Activated naive CD8-positive, alpha-beta T cell treated with anti-CD3 and anti-CD28 coated beads, Interleukin-2, amount 10 ng/mL, durations not matched to agents 7 days and 5 days (primary cell): ENCODE measurements around the gene LRRC75B. TPM values are rescaled to one million over a fixed set of nuclear protein-coding genes. Genes with fewer than 3 reads are reported as not detected.
"Not testable (repeated sequence)": the region's sequence is repeated elsewhere in the genome, so short reads cannot be mapped to it uniquely, and the experiment has no call there.

Experiments
- ATAC-seq: fragments of 150-1000 bp; cut with Tn5 transposase; one replicate; pipeline ENCODE4 v1.10.0; 2021; ENCODE audit warnings: low read depth, moderate library complexity
- POLR2A ChIA-PET: fragments of 350-600 bp; sonication (Branson Sonifier 250); formaldehyde crosslinking; loops from one replicate; lab custom pipeline; 2021; ENCODE audit warnings: antibody characterized with exemption; lab: Charles Lee
- DNase-seq: peaks from one replicate; pipeline ENCODE4 v3.0.0; 2021
- H3K27ac Mint-ChIP-seq: one replicate; pipeline ENCODE4 v1.8.0; 2022; ENCODE audit warnings: mild to moderate bottlenecking, mixed read lengths
- H3K27me3 Mint-ChIP-seq: one replicate; pipeline ENCODE4 v1.8.0; 2022; ENCODE audit warnings: mild to moderate bottlenecking, moderate library complexity, mixed read lengths
- H3K36me3 Mint-ChIP-seq: one replicate; pipeline ENCODE4 v1.8.0; 2021; ENCODE audit warnings: mild to moderate bottlenecking, mixed read lengths
- H3K4me1 Mint-ChIP-seq: one replicate; pipeline ENCODE4 v1.8.0; 2021; ENCODE audit warnings: mixed read lengths
- H3K4me3 Mint-ChIP-seq: one replicate; pipeline ENCODE4 v1.8.0; 2022; ENCODE audit warnings: mild to moderate bottlenecking, moderate library complexity, mixed read lengths
- H3K9me3 Mint-ChIP-seq: one replicate; pipeline ENCODE4 v1.8.0; 2021; ENCODE audit warnings: mixed read lengths
- total RNA-seq, 2 experiments: library from RNA; stranded (reverse); gene quantifications; one replicate each; pipeline ENCODE4 v1.2.3, GENCODE V29; 2021

LRRC75B gene
- total RNA-seq, 2 experiments from 2014 or later = 2.2 to 3.2 TPM

GRCh38 chr22:24571266-24571665 lies 21.6 kb downstream of the LRRC75B start:
- H3K4me1 Mint-ChIP-seq = peaks cover 5% of the 10 kb centered on the region
- no peaks in the 10 kb centered on the region for H3K9me3 Mint-ChIP-seq
- POLR2A ChIA-PET = interaction anchor here (0.6 kb wide), 1 partner anchor 10 kb away, joined by 3 read pairs; no protein-coding TSS in a partner anchor
- no peak overlapping the region for H3K4me3 Mint-ChIP-seq
- no peak for ATAC-seq
- H3K36me3 Mint-ChIP-seq = peaks cover 31% of the 10 kb centered on the region
- DNase-seq = no peak
- H3K27me3 Mint-ChIP-seq = no peaks in the 10 kb centered on the region
- no peak overlapping the region for H3K27ac Mint-ChIP-seq

DNA sequence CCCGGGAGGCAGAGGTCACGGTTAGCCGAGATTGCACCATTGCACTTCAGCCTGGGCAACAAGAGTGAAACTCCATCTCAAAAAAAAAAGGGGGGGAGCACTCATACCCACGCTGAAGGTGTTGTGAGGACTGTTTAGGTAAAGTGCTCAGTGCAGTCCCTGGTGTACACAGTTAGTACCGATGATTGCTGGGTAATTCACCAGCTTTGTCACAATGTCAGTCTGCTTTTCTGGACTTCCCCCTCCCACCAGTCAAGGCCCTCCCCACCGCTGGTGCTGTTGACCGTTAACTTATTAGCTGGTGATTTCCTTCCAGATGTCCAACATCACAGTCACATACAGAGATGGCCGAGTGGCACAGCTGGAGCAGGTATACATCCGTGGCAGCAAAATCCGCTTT lies 25.2 kb downstream of the LRRC75B start:
- DNase-seq (no peak), ATAC-seq (no peak)
- Mint-ChIP-seq H3K4me3 (no peak overlapping the region), H3K9me3 (no peaks in the 10 kb centered on the region), H3K4me1 (peaks cover 9% of the 10 kb centered on the region), H3K27ac (no peak overlapping the region), H3K36me3 (peaks cover 15% of the 10 kb centered on the region), H3K27me3 (no peaks in the 10 kb centered on the region)
- POLR2A ChIA-PET = no interaction called here

- Mint-ChIP-seq H3K36me3 (peaks cover 13% of the 10 kb centered on the region), H3K27me3 (no peaks in the 10 kb centered on the region), H3K9me3 (no peaks in the 10 kb centered on the region), H3K27ac (peak overlapping the region; percentile 30), H3K4me1 (peaks cover 9% of the 10 kb centered on the region), H3K4me3 (no peak overlapping the region)
- ATAC-seq = no peak
- no peak for DNase-seq
- POLR2A ChIA-PET = interaction anchor here (0.5 to 2.6 kb wide), 2 partner anchors 11 to 548 kb away, joined by 3 to 10 read pairs; partner anchors contain the start of genes GUCD1 and SNRPD3
These were observed 25.9 kb downstream of the LRRC75B start for GRCh38 chr22:24566899-24567511.

DNA sequence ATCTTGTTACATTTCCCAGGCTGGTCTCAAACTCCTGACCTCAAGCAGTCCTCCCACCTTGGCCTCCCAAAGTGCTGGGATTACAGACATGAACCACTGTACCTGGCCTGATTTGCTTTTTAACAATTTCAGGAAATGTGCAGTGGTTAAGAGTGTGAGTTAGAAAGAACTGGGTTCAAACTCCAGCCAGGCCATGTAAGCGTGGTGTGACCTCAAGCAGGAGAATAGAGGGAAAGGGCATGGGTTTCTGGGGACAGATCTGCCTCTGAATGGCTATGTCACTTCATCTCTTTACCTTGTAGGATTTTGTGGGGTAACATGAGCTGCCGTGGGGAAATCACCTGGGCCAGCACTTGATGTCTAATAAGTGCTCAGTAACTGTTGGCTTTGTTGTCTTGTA lies 27.8 kb downstream of the LRRC75B start:
- no peaks in the 10 kb centered on the region for H3K9me3 Mint-ChIP-seq
- DNase-seq = no peak
- POLR2A ChIA-PET = interaction anchor here (2.6 kb wide), 1 partner anchor 9 kb away, joined by 10 read pairs; the partner anchor contains the start of genes GUCD1 and SNRPD3
- H3K27ac Mint-ChIP-seq = no peak overlapping the region
- no peak overlapping the region for H3K4me3 Mint-ChIP-seq
- no peak for ATAC-seq
- H3K4me1 Mint-ChIP-seq = peaks cover 13% of the 10 kb centered on the region
- H3K27me3 Mint-ChIP-seq = no peaks in the 10 kb centered on the region
- H3K36me3 Mint-ChIP-seq = peaks cover 8% of the 10 kb centered on the region

DNA sequence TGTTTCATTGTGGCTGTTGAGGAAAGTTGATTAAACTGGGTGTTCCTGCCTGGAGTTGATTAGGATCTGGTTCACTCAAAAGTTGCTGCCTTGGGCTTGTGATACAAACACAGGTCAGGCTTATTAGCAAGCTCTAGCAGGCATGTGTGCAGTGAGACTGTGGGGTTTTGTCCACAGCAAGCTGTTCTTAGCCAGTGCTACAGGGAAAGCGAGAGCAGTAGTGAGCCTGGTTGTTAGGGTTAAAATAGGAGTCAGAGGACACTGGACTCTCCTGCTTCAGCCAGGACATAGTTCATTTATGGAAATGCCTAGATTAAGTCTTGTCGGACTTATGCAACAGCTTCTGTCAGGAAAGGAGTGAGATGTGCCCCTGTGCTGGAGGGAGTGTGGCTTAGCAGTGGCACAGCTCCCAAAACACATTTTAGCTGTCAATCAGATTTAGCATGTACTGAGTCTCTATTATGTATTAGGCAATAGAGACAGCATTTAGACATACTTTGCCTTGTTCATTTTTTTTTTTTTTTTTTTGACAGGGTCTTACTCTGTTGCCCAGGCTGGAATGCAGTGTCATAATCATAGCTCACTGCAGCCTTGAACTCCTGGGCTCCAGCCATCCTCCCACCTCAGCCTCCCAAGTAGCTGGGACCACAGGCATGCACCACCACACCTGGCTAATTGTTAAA lies 28.4 kb downstream of the LRRC75B start:
- POLR2A ChIA-PET = interaction anchor here (0.7 to 2.6 kb wide), 3 partner anchors 9 to 265 kb away, joined by 3 to 10 read pairs (median 3); partner anchors contain the start of genes GUCD1 and SNRPD3
- Mint-ChIP-seq H3K4me1 (peaks cover 13% of the 10 kb centered on the region), H3K9me3 (no peaks in the 10 kb centered on the region), H3K36me3 (peaks cover 6% of the 10 kb centered on the region), H3K27ac (peak overlapping the region; percentile 31), H3K4me3 (no peak overlapping the region), H3K27me3 (no peaks in the 10 kb centered on the region)
- ATAC-seq (no peak), DNase-seq (no peak)

DNA sequence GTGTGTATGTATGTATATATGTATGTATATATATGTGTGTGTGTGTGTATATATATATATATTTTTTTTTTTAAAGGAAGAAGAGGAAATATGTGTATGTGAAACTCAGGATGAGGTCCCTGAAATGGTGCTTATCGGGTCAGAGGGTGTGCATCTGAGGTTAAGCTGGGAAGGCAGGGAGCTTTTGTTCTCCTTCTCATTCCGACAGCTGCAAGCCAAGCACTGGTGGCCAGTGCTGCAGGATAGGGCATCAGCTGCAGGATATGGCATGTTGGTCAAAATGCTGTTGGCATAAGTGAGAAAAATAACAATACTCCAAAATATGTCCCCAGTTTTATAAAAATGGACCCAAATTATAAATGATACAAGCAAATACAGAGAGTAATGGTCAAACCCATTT lies 29.6 kb downstream of the LRRC75B start:
- Mint-ChIP-seq H3K4me1 (peaks cover 22% of the 10 kb centered on the region), H3K36me3 (peaks cover 11% of the 10 kb centered on the region), H3K27ac (no peak overlapping the region), H3K27me3 (no peaks in the 10 kb centered on the region), H3K9me3 (no peaks in the 10 kb centered on the region), H3K4me3 (no peak overlapping the region)
- POLR2A ChIA-PET = interaction anchor here (0.8 kb wide), 1 partner anchor 12 kb away, joined by 3 read pairs; no protein-coding TSS in a partner anchor
- ATAC-seq (no peak), DNase-seq (no peak)

- H3K9me3 Mint-ChIP-seq = no peaks in the 10 kb centered on the region
- H3K27ac Mint-ChIP-seq = no peak overlapping the region
- H3K27me3 Mint-ChIP-seq = no peaks in the 10 kb centered on the region
- POLR2A ChIA-PET = no interaction called here
- H3K4me1 Mint-ChIP-seq = peaks cover 30% of the 10 kb centered on the region
- DNase-seq (no peak), ATAC-seq (no peak)
- H3K36me3 Mint-ChIP-seq = peaks cover 14% of the 10 kb centered on the region
- H3K4me3 Mint-ChIP-seq = no peak overlapping the region
These were observed 33.4 kb downstream of the LRRC75B start for GRCh38 chr22:24559471-24559870.

GRCh38 chr22:24555165-24556039 lies 37.5 kb downstream of the LRRC75B start, which contains the start of gene SNRPD3:
TSS of gene SNRPD3 (plus strand) at chr22:24555999. CDS start at chr22:24557675, 1,676 bp downstream.
- Mint-ChIP-seq H3K27ac (peak within 1 kb of the TSS; percentile 94), H3K9me3 (no peaks in the 10 kb centered on the region), H3K27me3 (no peaks in the 10 kb centered on the region), H3K4me1 (peaks cover 37% of the 10 kb centered on the region), H3K4me3 (peak within 1 kb of the TSS; percentile 100), H3K36me3 (peaks cover 12% of the 10 kb centered on the region)
- POLR2A ChIA-PET = interaction anchor here (0.6 to 2.2 kb wide), 17 partner anchors 9 to 661 kb away, joined by 3 to 10 read pairs (median 4); partner anchors contain the start of gene MIF
- DNase-seq = peak; percentile 96
- ATAC-seq = peak; percentile 88

DNA sequence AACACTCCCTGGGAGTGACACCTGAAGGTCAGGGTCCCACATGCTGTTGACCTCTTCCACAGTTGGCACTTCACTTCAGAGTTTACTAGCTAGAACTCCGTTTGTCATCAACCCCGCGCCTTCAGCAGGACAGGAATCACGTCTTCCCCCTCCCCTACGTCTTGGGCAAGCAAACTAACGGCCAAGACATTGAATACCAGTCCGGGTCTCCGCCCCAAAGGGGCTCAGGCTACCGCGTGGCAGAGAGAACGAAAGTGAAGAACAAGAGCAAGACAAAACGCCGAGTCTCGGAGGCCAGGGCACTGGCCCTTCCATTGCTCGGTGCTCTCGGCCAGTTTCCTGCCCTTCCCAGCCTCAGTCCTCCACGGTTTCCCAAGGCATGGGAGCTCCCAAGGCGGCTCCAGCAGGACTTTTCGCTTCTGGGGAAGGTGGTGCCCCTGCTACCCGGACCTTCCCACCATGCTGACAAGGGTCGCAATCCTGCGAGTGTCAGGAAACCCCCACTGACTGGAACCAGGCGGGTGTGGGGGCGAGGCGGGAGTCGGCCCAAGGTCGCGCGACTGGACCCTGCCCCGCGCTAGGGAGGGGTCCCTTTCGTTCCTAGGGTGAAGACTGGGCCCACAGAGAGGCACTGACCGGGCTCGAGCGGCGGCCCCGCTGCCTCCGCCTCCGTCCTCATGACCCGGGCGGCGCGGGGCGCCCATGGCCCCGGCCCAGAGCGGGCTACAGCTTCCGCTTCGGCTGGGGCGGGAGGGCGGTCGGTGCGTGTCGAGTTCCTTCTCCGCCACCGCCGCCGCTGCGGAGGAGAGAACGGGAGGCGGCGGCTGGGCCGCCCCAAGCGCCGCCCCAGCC lies 38.3 kb downstream of the LRRC75B start, which contains the start of gene GUCD1:
Gene GUCD1, minus strand, starts transcription at position 826 of the 852 bp plus-strand sequence. Its CDS starts 147 bp downstream, at position 679.
- peak within 1 kb of the TSS; percentile 100 for H3K4me3 Mint-ChIP-seq
- H3K36me3 Mint-ChIP-seq = peaks cover 13% of the 10 kb centered on the region
- peak within 1 kb of the TSS; percentile 98 for H3K27ac Mint-ChIP-seq
- peaks cover 40% of the 10 kb centered on the region for H3K4me1 Mint-ChIP-seq
- no peaks in the 10 kb centered on the region for H3K27me3 Mint-ChIP-seq
- ATAC-seq = no peak
- POLR2A ChIA-PET = interaction anchor here (0.5 to 2.2 kb wide), 17 partner anchors 8 to 660 kb away, joined by 3 to 10 read pairs (median 4); partner anchors contain the start of gene MIF
- peak; percentile 57 for DNase-seq
- H3K9me3 Mint-ChIP-seq = no peaks in the 10 kb centered on the region

DNA sequence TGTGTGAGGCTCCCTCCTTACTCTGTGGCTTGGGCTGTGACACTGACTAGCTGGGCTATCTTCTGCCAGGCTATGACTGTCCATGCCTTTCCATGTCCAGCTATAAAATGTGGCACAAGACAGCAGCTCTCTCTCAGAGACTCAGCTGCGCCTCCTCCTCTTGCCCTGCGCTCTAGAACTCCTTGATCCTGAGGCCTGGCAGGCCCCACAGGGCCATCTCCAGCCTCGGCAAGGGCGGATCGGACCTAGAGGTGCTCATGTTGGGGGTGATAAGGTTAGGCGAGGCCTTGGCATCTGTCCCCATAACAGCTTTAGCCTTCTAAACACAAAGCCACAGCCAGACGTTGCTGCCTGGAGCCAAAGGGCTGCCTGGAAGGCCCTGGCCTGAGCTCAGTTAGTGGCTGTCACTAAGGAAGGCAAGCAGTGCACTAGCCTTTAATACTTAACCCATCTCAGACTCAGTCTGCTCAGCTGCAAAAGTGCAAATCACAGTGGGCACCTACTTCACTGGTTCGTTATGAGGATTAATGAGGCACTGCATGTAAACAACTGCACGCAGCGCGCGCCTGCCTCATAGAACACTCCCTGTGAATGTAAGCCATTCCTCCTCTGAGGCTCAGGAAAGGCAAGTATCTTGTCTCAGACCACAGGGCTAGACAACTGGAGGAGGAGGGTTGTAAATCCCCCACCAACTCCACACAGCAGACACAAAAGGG lies 39.1 kb downstream of the LRRC75B start:
- Mint-ChIP-seq H3K4me1 (peaks cover 36% of the 10 kb centered on the region), H3K27ac (peak overlapping the region; percentile 98), H3K4me3 (peak overlapping the region; percentile 100), H3K36me3 (peaks cover 11% of the 10 kb centered on the region), H3K9me3 (no peaks in the 10 kb centered on the region), H3K27me3 (no peaks in the 10 kb centered on the region)
- no peak for DNase-seq
- ATAC-seq = no peak
- POLR2A ChIA-PET = interaction anchor here (1.0 kb wide), 1 partner anchor 14 kb away, joined by 3 read pairs; no protein-coding TSS in a partner anchor

DNA sequence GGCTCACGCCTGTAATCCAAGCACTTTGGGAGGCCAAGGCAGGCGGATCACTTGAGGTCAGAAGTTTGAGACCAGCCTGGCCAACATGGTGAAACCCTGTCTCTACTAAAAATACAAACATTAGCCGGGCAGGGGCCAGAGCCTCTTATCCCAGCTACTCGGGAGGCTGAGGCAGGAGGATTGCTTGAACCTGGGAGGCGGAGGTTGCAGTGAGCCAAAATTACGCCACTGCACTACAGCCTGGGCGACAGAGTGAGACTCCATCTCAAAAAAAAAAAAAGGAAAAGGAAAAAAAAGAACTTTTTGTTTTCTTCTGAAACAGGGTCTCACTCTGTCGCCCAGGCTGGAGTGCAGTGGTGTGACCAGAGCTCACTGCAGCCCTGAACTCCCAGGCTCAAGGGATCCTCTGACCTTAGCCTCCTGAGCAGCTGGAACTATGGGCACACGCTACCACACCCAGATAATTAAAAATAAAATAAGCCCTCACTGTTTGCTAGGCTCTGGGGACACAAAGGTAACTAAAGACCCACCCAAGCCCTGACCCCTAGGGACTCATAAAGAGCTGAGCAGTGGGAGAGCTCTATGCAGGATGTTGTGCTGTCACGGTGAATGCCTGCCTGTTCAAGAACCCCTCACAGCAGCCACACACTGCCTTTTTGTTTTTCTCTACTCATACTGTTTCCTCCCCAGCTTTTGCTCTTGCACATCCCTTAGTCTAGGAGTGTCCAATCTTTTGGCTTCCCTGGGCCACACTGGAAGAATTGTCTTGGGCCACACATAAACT lies 40.2 kb downstream of the LRRC75B start:
- H3K9me3 Mint-ChIP-seq, POLR2A ChIA-PET, ATAC-seq, DNase-seq, H3K36me3 Mint-ChIP-seq, H3K27me3 Mint-ChIP-seq: not testable (repeated sequence)
- Mint-ChIP-seq H3K27ac (peak overlapping the region; percentile 98), H3K4me1 (peaks cover 27% of the 10 kb centered on the region), H3K4me3 (peak overlapping the region; percentile 100)
